Measurements from ENCODE around the gene SPDYC. TPM values are rescaled to one million over a fixed set of nuclear protein-coding genes. Genes with fewer than 3 reads are reported as not detected.
A peak's percentile ranks its signal among the peaks of the same experiment; 100 is the strongest.

The SPDYC gene
- total and polyA plus RNA-seq, 9 of the 15 experiments (the other 6 are each of a cell fraction or from before 2014, with no cell fraction given): 4.4 to 18.8 (median 9.2) TPM

DNA sequence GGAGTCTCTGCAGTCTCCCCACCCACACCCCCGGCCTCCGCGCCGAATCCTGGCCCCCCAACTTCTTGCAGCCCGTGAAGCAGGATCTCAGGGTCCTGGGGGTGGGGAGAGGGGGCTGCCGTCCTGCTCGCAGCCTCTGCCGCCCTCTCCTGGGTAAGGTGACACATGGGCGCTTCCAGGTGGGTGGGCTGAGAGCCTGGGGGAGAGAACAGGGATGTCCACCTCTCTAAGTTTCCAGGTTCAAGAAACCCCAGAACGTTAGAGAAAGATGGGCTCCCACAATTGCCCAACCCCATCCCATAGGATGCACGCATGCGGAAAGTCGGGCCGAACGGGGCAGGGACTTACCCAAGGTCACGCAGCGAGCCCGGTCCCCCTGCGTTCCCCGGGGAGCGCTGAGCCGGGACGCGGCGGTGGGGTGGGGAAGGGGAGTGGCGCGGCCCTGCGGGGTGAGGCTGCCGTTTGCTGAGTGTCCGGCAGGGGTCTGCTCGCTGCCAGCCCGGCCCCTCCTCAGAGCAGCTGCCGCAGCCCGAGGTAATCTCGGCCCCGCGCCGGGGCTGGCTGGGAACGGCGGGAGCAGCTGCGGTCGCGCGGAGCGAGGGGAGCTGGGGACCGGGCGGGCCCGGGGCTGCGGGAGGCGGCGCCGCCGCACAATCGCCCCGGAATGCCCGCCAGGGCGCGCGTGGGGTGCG, 11.0 kb downstream of the SPDYC start (continued):
- TF ChIP-seq C11orf30 (IDR thresholded peaks at IDR 0.05; ENCODE audit: low read depth) (peak; percentile 58), BHLHE40 (IDR thresholded peaks at IDR 0.05; ENCODE audit: low read length) (no peak), HNRNPLL (IDR thresholded peaks at IDR 0.05; ENCODE audit: low read depth, low read length, poor library complexity, severe bottlenecking) (no peak), CSDE1 (IDR thresholded peaks at IDR 0.05) (no peak), KAT2B (IDR thresholded peaks at IDR 0.05; ENCODE audit: low read depth, low read length) (no peak), CBX1 (IDR thresholded peaks at IDR 0.05; ENCODE audit: low read depth) (no peak), CHD1 (IDR thresholded peaks at IDR 0.05; ENCODE audit: low read length) (peak; percentile 37), CBX5 (IDR thresholded peaks at IDR 0.05; ENCODE audit: borderline replicate concordance, low read depth) (no peak), SUPT5H (IDR thresholded peaks at IDR 0.05) (peak; percentile 30; the same call in 1 of the 2 replicates), TCF3 (CRISPR knock-in tag; IDR thresholded peaks at IDR 0.05) (0 out of 2 replicates have a peak, but pooled peaks have one; percentile 28), ARNT (IDR thresholded peaks at IDR 0.05) (no peak), BCOR (IDR thresholded peaks at IDR 0.05) (peak; percentile 51), CTBP1 (IDR thresholded peaks at IDR 0.05; ENCODE audit: borderline replicate concordance) (peak; percentile 79), CREB1 (IDR thresholded peaks at IDR 0.05) (0 out of 2 replicates have a peak, but pooled peaks have one; percentile 12), CREB1 (CRISPR knock-in tag; IDR thresholded peaks at IDR 0.05) (no peak), ZNF41 (CRISPR knock-in tag; conservative IDR thresholded peaks at IDR 0.05) (no peak), E2F3 (CRISPR knock-in tag; IDR thresholded peaks at IDR 0.05) (0 out of 2 replicates have a peak, but pooled peaks have one; percentile 33), NR2C2 (CRISPR knock-in tag; IDR thresholded peaks at IDR 0.05) (no peak), NR2C2 (tag; IDR thresholded peaks at IDR 0.05) (peak; percentile 72; the same call in 1 of the 2 replicates), CBX3 (IDR thresholded peaks at IDR 0.05; ENCODE audit: borderline replicate concordance in 1 of 2, low read length in 2 of 2) (no peak), ZEB2 (IDR thresholded peaks at IDR 0.05) (peak; percentile 64; the same call in 1 of the 2 replicates), TEAD1 (CRISPR knock-in tag; IDR thresholded peaks at IDR 0.05) (peak in 1 of 2 experiments; percentile 37; a peak in 1 of 4 replicates), TAL1 (IDR thresholded peaks at IDR 0.05) (no peak), NR2F6 (CRISPR knock-in tag; IDR thresholded peaks at IDR 0.05) (no peak), STAG1 (CRISPR knock-in tag; IDR thresholded peaks at IDR 0.05; ENCODE audit: borderline replicate concordance) (peak; percentile 52; the same call in 1 of the 2 replicates), SLC30A9 (CRISPR knock-in tag; IDR thresholded peaks at IDR 0.05) (no peak)
- TF ChIP-seq, protein P1, sequence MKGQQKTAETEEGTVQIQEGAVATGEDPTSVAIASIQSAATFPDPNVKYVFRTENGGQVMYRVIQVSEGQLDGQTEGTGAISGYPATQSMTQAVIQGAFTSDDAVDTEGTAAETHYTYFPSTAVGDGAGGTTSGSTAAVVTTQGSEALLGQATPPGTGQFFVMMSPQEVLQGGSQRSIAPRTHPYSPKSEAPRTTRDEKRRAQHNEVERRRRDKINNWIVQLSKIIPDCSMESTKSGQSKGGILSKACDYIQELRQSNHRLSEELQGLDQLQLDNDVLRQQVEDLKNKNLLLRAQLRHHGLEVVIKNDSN (CRISPR knock-in tag; IDR thresholded peaks at IDR 0.05): no peak; the same call in 1 of the 2 replicates
- TF ChIP-seq, protein P2, sequence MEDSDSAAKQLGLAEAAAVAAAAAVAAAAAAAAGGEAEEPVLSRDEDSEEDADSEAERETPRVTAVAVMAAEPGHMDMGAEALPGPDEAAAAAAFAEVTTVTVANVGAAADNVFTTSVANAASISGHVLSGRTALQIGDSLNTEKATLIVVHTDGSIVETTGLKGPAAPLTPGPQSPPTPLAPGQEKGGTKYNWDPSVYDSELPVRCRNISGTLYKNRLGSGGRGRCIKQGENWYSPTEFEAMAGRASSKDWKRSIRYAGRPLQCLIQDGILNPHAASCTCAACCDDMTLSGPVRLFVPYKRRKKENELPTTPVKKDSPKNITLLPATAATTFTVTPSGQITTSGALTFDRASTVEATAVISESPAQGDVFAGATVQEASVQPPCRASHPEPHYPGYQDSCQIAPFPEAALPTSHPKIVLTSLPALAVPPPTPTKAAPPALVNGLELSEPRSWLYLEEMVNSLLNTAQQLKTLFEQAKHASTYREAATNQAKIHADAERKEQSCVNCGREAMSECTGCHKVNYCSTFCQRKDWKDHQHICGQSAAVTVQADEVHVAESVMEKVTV (CRISPR knock-in tag; IDR thresholded peaks at IDR 0.05): peak; percentile 69
- TF ChIP-seq, protein P3, sequence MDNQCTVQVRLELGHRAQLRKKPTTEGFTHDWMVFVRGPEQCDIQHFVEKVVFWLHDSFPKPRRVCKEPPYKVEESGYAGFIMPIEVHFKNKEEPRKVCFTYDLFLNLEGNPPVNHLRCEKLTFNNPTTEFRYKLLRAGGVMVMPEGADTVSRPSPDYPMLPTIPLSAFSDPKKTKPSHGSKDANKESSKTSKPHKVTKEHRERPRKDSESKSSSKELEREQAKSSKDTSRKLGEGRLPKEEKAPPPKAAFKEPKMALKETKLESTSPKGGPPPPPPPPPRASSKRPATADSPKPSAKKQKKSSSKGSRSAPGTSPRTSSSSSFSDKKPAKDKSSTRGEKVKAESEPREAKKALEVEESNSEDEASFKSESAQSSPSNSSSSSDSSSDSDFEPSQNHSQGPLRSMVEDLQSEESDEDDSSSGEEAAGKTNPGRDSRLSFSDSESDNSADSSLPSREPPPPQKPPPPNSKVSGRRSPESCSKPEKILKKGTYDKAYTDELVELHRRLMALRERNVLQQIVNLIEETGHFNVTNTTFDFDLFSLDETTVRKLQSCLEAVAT (IDR thresholded peaks at IDR 0.05): peak in 1 of 2 experiments; percentile 28; a peak in 1 of 4 replicates
